Common myeloid progenitor, CD34-positive (primary cell): ENCODE data around the gene JAML.

Experiments
- CTCF ChIA-PET: fragments of 350-600 bp; sonication (Branson Sonifier 250); formaldehyde crosslinking; loops from one replicate; lab custom pipeline; 2021; ENCODE audit warnings: antibody characterized with exemption; lab: Charles Lee
- POLR2A ChIA-PET: fragments of 350-600 bp; sonication (Branson Sonifier 250); formaldehyde crosslinking; loops from one replicate; lab custom pipeline; 2021; ENCODE audit warnings: antibody characterized with exemption; lab: Charles Lee
- DNase-seq, 3 donors: peaks; one replicate each; pipeline versions ENCODE4 v3.0.0 to v3.0.0-alpha.2; 2013
- H3K27ac ChIP-seq, 2 experiments: 1 replicate in 1 of 2; 2 replicates in 1 of 2; pipeline ENCODE4 v1.7.0; 2013; ENCODE audit warnings: inconsistent platforms in 2 of 2, low read length in 2 of 2, mild to moderate bottlenecking in 2 of 2, low read depth in 1 of 2, moderate library complexity in 1 of 2; ENCODE audit not compliant: severe bottlenecking in 2 of 2, insufficient read depth in 1 of 2, poor library complexity in 1 of 2
- H3K27me3 ChIP-seq, 5 experiments: replicated peaks in 2 of 5; 1 replicate in 3 of 5; 2 replicates in 2 of 5; pipeline versions ENCODE4 v1.6.1 to v1.7.0; 2013; ENCODE audit warnings: low read length in 4 of 5, mild to moderate bottlenecking in 2 of 5, moderate library complexity in 2 of 5, inconsistent platforms in 1 of 5; ENCODE audit not compliant: insufficient read depth in 5 of 5, control insufficient read depth in 4 of 5
- H3K36me3 ChIP-seq, 4 experiments: 1 replicate in 2 of 4; 2 replicates in 2 of 4; pipeline versions ENCODE4 v1.6.1 to v1.7.0; 2013; ENCODE audit warnings: low read length in 3 of 4, control low read depth in 1 of 4, mild to moderate bottlenecking in 1 of 4; ENCODE audit not compliant: control insufficient read depth in 4 of 4, insufficient read depth in 4 of 4
- H3K4me1 ChIP-seq, 4 experiments: 1 replicate in 3 of 4; 2 replicates in 1 of 4; pipeline versions ENCODE4 v1.6.1 to v1.7.1; 2013; ENCODE audit warnings: low read length in 3 of 4, mild to moderate bottlenecking in 3 of 4, control low read depth in 1 of 4, inconsistent platforms in 1 of 4, moderate library complexity in 1 of 4; ENCODE audit not compliant: control insufficient read depth in 4 of 4, insufficient read depth in 4 of 4; ENCODE audit errors: control extremely low read depth in 1 of 4
- H3K4me3 ChIP-seq, 7 experiments: 1 replicate in 4 of 7; 2 replicates in 3 of 7; pipeline versions ENCODE4 v1.5.1 to v1.7.0; 2013; ENCODE audit warnings: mild to moderate bottlenecking in 7 of 7, low read length in 6 of 7, moderate library complexity in 6 of 7, inconsistent platforms in 2 of 7, low read depth in 2 of 7, control low read depth in 1 of 7; ENCODE audit not compliant: insufficient read depth in 4 of 7, control insufficient read depth in 1 of 7; ENCODE audit errors: extremely low read depth in 1 of 7
- H3K9me3 ChIP-seq, 5 experiments: 1 replicate in 4 of 5; 2 replicates in 1 of 5; pipeline versions ENCODE4 v1.6.1 to v1.7.1; 2013; ENCODE audit warnings: low read length in 4 of 5, mild to moderate bottlenecking in 2 of 5, inconsistent platforms in 1 of 5, low read depth in 1 of 5, moderate library complexity in 1 of 5; ENCODE audit not compliant: control insufficient read depth in 4 of 5, insufficient read depth in 2 of 5; ENCODE audit errors: control extremely low read depth in 1 of 5
- WGBS: methylation state at CpG from one replicate; pipeline ENCODE4 v1.1.5; 2013; ENCODE audit not compliant: insufficient coverage; 5-methylcytosine and 5-hydroxymethylcytosine counted together

JAML gene

GRCh38 chr11:118211006-118211405 lies 13.8 kb downstream of the JAML start:
- H3K4me3 ChIP-seq, result no peak overlapping the region
- H3K9me3 ChIP-seq, result no peaks in the 10 kb centered on the region
- ChIA-PET POLR2A (no interaction called here), CTCF (interaction anchor here (1.0 to 7.1 kb wide), 10 partner anchors 8 to 85 kb away, joined by 3 to 42 read pairs (median 4); partner anchors contain the start of genes JAML and MPZL2)
- H3K27me3 ChIP-seq, result no peaks in the 10 kb centered on the region
- WGBS, result no CpG with 5 or more reads among the region's 6 CpGs
- DNase-seq, result no peak
- H3K36me3 ChIP-seq, result peaks cover 0 to 25% (median 4%) of the 10 kb centered on the region in 4 experiments
- no peak overlapping the region for H3K27ac ChIP-seq
- H3K4me1 ChIP-seq, result peaks cover 37 to 57% (median 55%) of the 10 kb centered on the region in 4 experiments

DNA sequence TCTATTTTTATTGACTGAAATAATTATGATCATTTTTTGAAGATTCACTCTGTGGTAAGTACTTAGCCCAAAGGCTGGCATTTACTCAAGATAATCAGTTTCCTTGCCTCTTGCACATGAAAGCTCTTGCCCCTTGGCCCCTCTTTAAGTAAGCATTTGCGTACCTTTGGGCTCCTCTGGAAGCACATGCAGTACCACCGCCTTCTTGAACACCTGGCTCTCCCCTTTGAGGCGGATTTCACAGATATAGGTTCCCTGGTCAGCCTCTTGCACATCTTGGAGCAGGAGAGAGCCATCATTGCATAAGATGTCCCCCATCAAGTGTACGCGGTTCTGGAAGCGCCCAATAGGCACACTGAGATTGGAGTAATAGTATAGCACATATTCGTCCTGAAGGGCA lies 14.5 kb downstream of the JAML start:
- Histone ChIP-seq H3K36me3 (peaks cover 0 to 29% (median 8%) of the 10 kb centered on the region in 4 experiments), H3K27me3 (no peaks in the 10 kb centered on the region), H3K4me1 (peaks cover 33 to 52% (median 49%) of the 10 kb centered on the region in 4 experiments), H3K4me3 (no peak overlapping the region), H3K9me3 (no peaks in the 10 kb centered on the region), H3K27ac (no peak overlapping the region)
- CTCF ChIA-PET, result interaction anchor here (1.5 to 7.1 kb wide), 4 partner anchors 12 to 85 kb away, joined by 4 to 42 read pairs (median 10); partner anchors contain the start of gene JAML
- no peak for DNase-seq
- POLR2A ChIA-PET, result no interaction called here
- WGBS, result 97% methylated on average over 7 of the region's 7 CpGs

DNA sequence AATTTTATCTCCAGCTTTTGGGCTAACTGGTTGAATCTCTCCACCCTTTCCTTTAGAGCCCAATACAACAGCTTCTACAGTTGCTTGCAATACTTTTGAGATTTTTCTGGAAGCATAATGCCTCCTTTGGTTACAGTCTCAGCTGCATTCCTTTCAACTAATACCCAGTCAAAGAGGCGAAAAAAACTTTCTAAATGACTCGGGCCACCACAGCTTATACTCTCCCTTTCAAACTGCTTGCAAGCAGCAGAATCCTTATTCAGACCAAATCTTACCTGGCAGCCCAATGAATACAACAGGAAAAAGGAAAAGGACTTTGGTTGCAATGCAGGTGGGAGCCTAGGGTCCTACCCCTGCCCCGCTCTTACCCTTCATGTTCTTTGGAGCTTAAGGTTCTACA lies 15.8 kb downstream of the JAML start:
- Histone ChIP-seq H3K4me3 (no peak overlapping the region), H3K36me3 (peaks cover 0 to 40% (median 9%) of the 10 kb centered on the region in 4 experiments), H3K4me1 (peaks cover 25 to 39% (median 37%) of the 10 kb centered on the region in 4 experiments), H3K27ac (no peak overlapping the region), H3K9me3 (no peaks in the 10 kb centered on the region), H3K27me3 (no peaks in the 10 kb centered on the region)
- ChIA-PET CTCF (interaction anchor here (0.9 to 3.7 kb wide), 8 partner anchors 9 to 82 kb away, joined by 3 to 14 read pairs (median 4); no protein-coding TSS in a partner anchor), POLR2A (no interaction called here)
- DNase-seq, result no peak
- WGBS, result 100% methylated on average over 2 of the region's 3 CpGs

DNA sequence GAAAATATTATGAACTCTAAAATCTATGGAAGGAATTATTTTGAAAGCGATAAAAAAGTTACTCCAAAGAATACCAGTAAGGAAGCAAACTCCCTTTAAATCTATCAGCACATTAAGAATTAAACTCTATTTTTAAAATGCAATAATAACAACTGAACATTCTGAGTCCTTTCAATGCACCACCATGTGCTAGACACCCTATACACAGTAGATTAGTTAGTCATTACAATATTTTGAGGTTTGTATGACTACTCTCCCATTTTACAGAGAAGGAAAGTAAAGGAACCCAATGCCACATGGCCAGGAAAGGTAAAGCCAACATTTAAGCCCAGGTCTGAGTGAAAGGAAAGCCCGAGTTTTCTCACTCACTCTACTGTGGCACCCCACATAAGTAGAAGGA lies 17.7 kb downstream of the JAML start:
- Histone ChIP-seq H3K9me3 (no peaks in the 10 kb centered on the region), H3K36me3 (peaks cover 0 to 53% (median 12%) of the 10 kb centered on the region in 4 experiments), H3K4me3 (no peak overlapping the region), H3K27me3 (no peaks in the 10 kb centered on the region), H3K27ac (no peak overlapping the region), H3K4me1 (peaks cover 13 to 28% (median 25%) of the 10 kb centered on the region in 4 experiments)
- ChIA-PET POLR2A (no interaction called here), CTCF (interaction anchor here (3.7 kb wide), 1 partner anchor 9 kb away, joined by 14 read pairs; no protein-coding TSS in a partner anchor)
- DNase-seq, result no peak
- WGBS, result no CpG with 5 or more reads among the region's 2 CpGs

GRCh38 chr11:118206391-118207031 lies 18.3 kb downstream of the JAML start:
- 33% methylated on average over 1 of the region's 1 CpG for WGBS
- Histone ChIP-seq H3K4me3 (no peak overlapping the region), H3K9me3 (no peaks in the 10 kb centered on the region), H3K27ac (no peak overlapping the region), H3K4me1 (peaks cover 10 to 26% (median 20%) of the 10 kb centered on the region in 4 experiments), H3K27me3 (no peaks in the 10 kb centered on the region), H3K36me3 (peaks cover 0 to 53% (median 14%) of the 10 kb centered on the region in 4 experiments)
- CTCF ChIA-PET, result interaction anchor here (1.3 to 1.7 kb wide), 2 partner anchors 8 to 10 kb away, joined by 4 read pairs; no protein-coding TSS in a partner anchor
- peak in 2 of 3 donors; percentile 39 to 40 for DNase-seq
- POLR2A ChIA-PET, result no interaction called here

- DNase-seq, result no peak
- Histone ChIP-seq H3K27ac (no peak overlapping the region), H3K4me3 (no peak overlapping the region), H3K36me3 (peaks cover 0 to 50% (median 12%) of the 10 kb centered on the region in 4 experiments), H3K27me3 (no peaks in the 10 kb centered on the region), H3K9me3 (no peaks in the 10 kb centered on the region), H3K4me1 (peaks cover 10 to 29% (median 24%) of the 10 kb centered on the region in 4 experiments)
- 94% methylated on average over 5 of the region's 9 CpGs for WGBS
- ChIA-PET POLR2A (no interaction called here), CTCF (interaction anchor here (1.3 to 1.7 kb wide), 2 partner anchors 9 to 11 kb away, joined by 4 read pairs; no protein-coding TSS in a partner anchor)
These were observed 19.0 kb downstream of the JAML start for GRCh38 chr11:118205606-118206378.
